K562 (cell line): ENCODE measurements around the gene CTNNB1. TPM values are rescaled to one million over a fixed set of nuclear protein-coding genes. Genes with fewer than 3 reads are reported as not detected.

Experiments
- ARHGAP35 ChIP-seq: fragments of 450-650 bp; IDR thresholded peaks from 2 replicates; pipeline ENCODE4 v1.6.1; 2018; ENCODE audit not compliant: partially characterized antibody
- BRD9 ChIP-seq: fragments of 450-650 bp; IDR thresholded peaks from 2 replicates; pipeline ENCODE4 v1.6.1; 2018; ENCODE audit warnings: low read depth; ENCODE audit not compliant: partially characterized antibody
- CHCHD3 ChIP-seq: fragments of 250-450 bp; sonication (Bioruptor Pico); IDR thresholded peaks from 2 replicates; pipeline ENCODE4 v2.1.2; 2022; ENCODE audit warnings: mild to moderate bottlenecking
- CREB5 ChIP-seq: fragments of 250-450 bp; sonication (Bioruptor Pico); IDR thresholded peaks from 2 replicates; pipeline ENCODE4 v1.5.0; 2020; ENCODE audit warnings: mild to moderate bottlenecking
- FUS ChIP-seq: fragments of 200-400 bp; formaldehyde crosslinking; optimal IDR thresholded peaks from 2 replicates; pipeline ENCODE3; 2017; ENCODE audit warnings: low read depth, low read length
- JUNB ChIP-seq: fragments of 450-650 bp; formaldehyde crosslinking; conservative IDR thresholded peaks from 2 replicates; pipeline ENCODE4 v1.4.0; 2020; ENCODE audit warnings: mild to moderate bottlenecking
- KHSRP ChIP-seq: fragments of 450-650 bp; IDR thresholded peaks from 2 replicates; pipeline ENCODE4 v1.6.1; 2017
- KLF13 ChIP-seq: fragments of 450-650 bp; IDR thresholded peaks from 2 replicates; pipeline ENCODE4 v1.6.1; 2016; ENCODE audit warnings: missing genetic modification characterization, low read depth, mild to moderate bottlenecking, missing compliant biosample characterization, moderate library complexity, borderline replicate concordance
- MTA3 ChIP-seq: fragments of 450-650 bp; formaldehyde crosslinking; IDR thresholded peaks from 2 replicates; pipeline ENCODE4 v1.6.1; 2017; ENCODE audit warnings: mild to moderate bottlenecking, borderline replicate concordance
- POLR2AphosphoS2 ChIP-seq: IDR thresholded peaks from 2 replicates; pipeline ENCODE4 v1.6.1; 2012; ENCODE audit warnings: low read length, improper control_type of control experiment
- PRDM10 ChIP-seq: fragments of 450-650 bp; IDR thresholded peaks from 2 replicates; pipeline ENCODE4 v1.6.1; 2018; ENCODE audit not compliant: partially characterized antibody
- RAD21 ChIP-seq, 2 experiments: fragments of 250-450 bp in 1 of 2; fragments of 450-650 bp in 1 of 2; sonication (Bioruptor Pico) in 1 of 2; formaldehyde crosslinking in 1 of 2; IDR thresholded peaks in 1 of 2; conservative IDR thresholded peaks in 1 of 2; 2 replicates each; pipeline versions ENCODE4 v1.4.0 to v1.8.0; 2020 to 2022; ENCODE audit warnings: mild to moderate bottlenecking in 2 of 2, moderate library complexity in 1 of 2
- RCOR1 ChIP-seq, 2 experiments: IDR thresholded peaks; 2 replicates each; pipeline ENCODE4 v1.6.1; 2012; ENCODE audit warnings: low read depth in 2 of 2, low read length in 2 of 2, borderline replicate concordance in 1 of 2, improper control_type of control experiment in 1 of 2
- SREBF2 ChIP-seq: sonication (generic); formaldehyde crosslinking; IDR thresholded peaks from 2 replicates; pipeline ENCODE4 v1.4.0; 2020; ENCODE audit warnings: mild to moderate bottlenecking, missing genetic modification reagents
- UBTF ChIP-seq, 2 experiments: IDR thresholded peaks; 2 replicates each; pipeline ENCODE4 v1.6.1; 2012; ENCODE audit warnings: improper control_type of control experiment in 2 of 2, low read depth in 2 of 2, low read length in 2 of 2, borderline replicate concordance in 1 of 2
- USF1 ChIP-seq: sonication (generic); formaldehyde crosslinking; IDR thresholded peaks from 2 replicates; pipeline ENCODE4 v1.9.0; 2022; ENCODE audit warnings: mild to moderate bottlenecking, missing genetic modification reagents
- ZBED1 ChIP-seq: IDR thresholded peaks from 2 replicates; pipeline ENCODE4 v1.6.1; 2014
- ZEB2 ChIP-seq: fragments of 450-650 bp; IDR thresholded peaks from 2 replicates; pipeline ENCODE4 v1.6.1; 2016
- ZNF408 ChIP-seq: fragments of 250-450 bp; sonication (Bioruptor Pico); IDR thresholded peaks from 2 replicates; pipeline ENCODE4 v1.4.0; 2020; ENCODE audit warnings: low read depth, mild to moderate bottlenecking, moderate library complexity
- polyA plus RNA-seq, 8 experiments: library from polyadenylated mRNA; depleted of rRNA in 4 of 8; stranded (reverse) in 5 of 8; unstranded in 3 of 8; fragments of >200 nt; fragmentation: Nextera tagmentation in 2 of 8; fragmentation: Illumina TruSeq in 1 of 8; extraction: Ambion mirVana in 2 of 8; extraction: Trizol in 1 of 8; gene quantifications; 2 replicates each; pipeline versions ENCODE4 v1.2.1 to v1.2.3, GENCODE V29; 2011 to 2014; ENCODE audit warnings: inconsistent platforms in 1 of 8, missing spikeins in 1 of 8
- total RNA-seq, 7 experiments: library from RNA; depleted of rRNA in 6 of 7; stranded (reverse); fragments of >200 nt in 6 of 7; fragmentation: Illumina TruSeq in 2 of 7; extraction: Trizol in 2 of 7; gene quantifications; 2 replicates each; pipeline versions ENCODE4 v1.2.1 to v1.2.3, GENCODE V29; 2011 to 2021; ENCODE audit warnings: low replicate concordance in 1 of 7

Gene CTNNB1
- total and polyA plus RNA-seq, 9 of the 15 experiments (the other 6 are each of a cell fraction or from before 2014, with no cell fraction given), result 44.3 to 193 (median 154) TPM

- TF ChIP-seq MTA3 (0 out of 2 replicates have a peak, but pooled peaks have one; percentile 62), CHCHD3 (CRISPR knock-in tag) (no peak), FUS (no peak), POLR2AphosphoS2 (no peak), ZNF408 (CRISPR knock-in tag) (no peak), PRDM10 (peak; percentile 69), UBTF (IDR thresholded peaks at IDR 0.05; ENCODE audit: borderline replicate concordance in 1 of 2, low read depth in 2 of 2, low read length in 2 of 2) (no peak), JUNB (CRISPR knock-in tag) (peak; percentile 64), CREB5 (CRISPR knock-in tag) (no peak), USF1 (CRISPR knock-in tag) (no peak), BRD9 (no peak), KHSRP (no peak), ARHGAP35 (no peak), ZBED1 (no peak), RAD21 (CRISPR knock-in tag; conservative IDR thresholded peaks at IDR 0.05 in 1 of 2, IDR thresholded peaks at IDR 0.05 in 1 of 2) (0 out of 4 replicates have a peak, but pooled peaks of 1 of the 2 experiments have one; percentile 16), KLF13 (no peak), RCOR1 (IDR thresholded peaks at IDR 0.05; ENCODE audit: borderline replicate concordance in 1 of 2, low read depth in 2 of 2, low read length in 2 of 2) (peak; percentile 62 to 99; a peak in 3 of 4 replicates), SREBF2 (no peak), ZEB2 (peak; percentile 44; the same call in 1 of the 2 replicates)
Observed at GRCh38 chr3:41267975-41268640, 68.8 kb downstream of the CTNNB1 start (continued).
